ENCODE results near the gene TNS3.

Gene TNS3

DNA sequence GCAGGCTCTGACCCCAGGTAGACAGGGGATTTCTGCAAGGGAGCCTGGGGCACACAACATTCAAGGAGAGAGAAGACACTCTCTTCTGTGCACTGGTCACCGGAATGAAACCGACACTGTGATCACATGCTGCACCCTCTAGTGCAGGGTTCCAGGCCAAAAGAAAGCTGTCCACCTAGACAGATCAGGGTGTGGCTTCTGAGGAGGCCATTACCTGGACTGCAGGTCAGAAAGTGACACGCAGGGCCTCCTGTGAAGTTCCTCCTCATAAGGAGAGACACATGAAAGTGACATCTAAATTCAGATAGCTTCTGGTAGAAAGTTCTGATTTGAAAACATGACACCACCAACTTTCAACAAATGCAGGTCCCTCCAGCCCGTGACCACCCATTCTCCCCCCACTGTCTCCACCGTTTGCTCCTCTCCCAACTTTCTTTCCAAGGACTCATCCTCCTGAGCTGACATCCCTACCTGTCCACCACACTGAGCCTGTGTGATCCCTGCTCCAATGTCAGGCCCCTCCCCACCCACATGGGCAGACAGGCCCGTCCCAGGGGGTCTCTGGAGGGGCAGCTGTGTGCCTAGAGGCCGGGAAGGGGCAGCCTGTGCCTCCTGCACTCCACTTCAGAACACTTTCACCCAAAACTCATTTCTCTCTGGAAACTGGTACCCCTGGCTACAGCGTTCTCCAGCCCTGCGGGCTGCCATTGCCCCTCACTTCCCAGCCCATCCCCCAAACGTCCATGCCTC, 198.0 kb downstream of the TNS3 start:
- TF ChIP-seq CTCF (IDR thresholded peaks at IDR 0.05; ENCODE audit: low read depth, low read length) = no peak
- H3K4me3 ChIP-seq (ENCODE audit: low read depth, low read length) = no peak overlapping the region

- H3K4me3 ChIP-seq (ENCODE audit: low read depth, low read length) = no peak overlapping the region
- TF ChIP-seq CTCF (IDR thresholded peaks at IDR 0.05; ENCODE audit: low read depth, low read length) = no peak
These were observed 198.8 kb downstream of the TNS3 start for GRCh38 chr7:47383072-47383471.

DNA sequence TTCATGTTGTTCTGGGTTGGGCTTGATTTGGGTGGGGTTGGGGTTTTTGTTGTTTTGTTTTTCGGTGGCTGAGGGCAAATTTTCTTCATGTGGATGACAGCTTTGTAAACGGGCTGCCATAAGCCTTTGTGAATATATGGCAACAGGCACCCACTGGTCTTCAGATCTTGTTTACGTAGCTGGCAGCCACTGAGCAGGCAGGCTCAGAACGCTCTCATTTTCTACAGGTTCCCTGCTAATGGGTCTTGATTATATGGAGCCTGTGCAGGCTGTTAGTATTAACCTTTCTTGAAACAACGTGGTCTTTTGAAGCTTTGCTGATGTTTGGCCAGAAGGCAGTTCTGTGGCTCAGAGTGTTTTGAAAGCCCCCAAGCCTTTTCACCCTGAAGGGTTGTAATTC, 199.7 kb downstream of the TNS3 start:
- no peak for TF ChIP-seq CTCF (IDR thresholded peaks at IDR 0.05; ENCODE audit: low read depth, low read length)

GRCh38 chr7:47381134-47381495, 200.8 kb downstream of the TNS3 start:
- no peak overlapping the region for H3K4me3 ChIP-seq (ENCODE audit: low read depth, low read length)
- TF ChIP-seq CTCF (IDR thresholded peaks at IDR 0.05; ENCODE audit: low read depth, low read length) = no peak

More for the DNA sequence above, 199.7 kb downstream of the TNS3 start:
- H3K4me3 ChIP-seq (ENCODE audit: low read depth, low read length) = no peak overlapping the region

GRCh38 chr7:47380325-47381133, 201.4 kb downstream of the TNS3 start:
- no peak overlapping the region for H3K4me3 ChIP-seq (ENCODE audit: low read depth, low read length)
- TF ChIP-seq CTCF (IDR thresholded peaks at IDR 0.05; ENCODE audit: low read depth, low read length) = no peak

DNA sequence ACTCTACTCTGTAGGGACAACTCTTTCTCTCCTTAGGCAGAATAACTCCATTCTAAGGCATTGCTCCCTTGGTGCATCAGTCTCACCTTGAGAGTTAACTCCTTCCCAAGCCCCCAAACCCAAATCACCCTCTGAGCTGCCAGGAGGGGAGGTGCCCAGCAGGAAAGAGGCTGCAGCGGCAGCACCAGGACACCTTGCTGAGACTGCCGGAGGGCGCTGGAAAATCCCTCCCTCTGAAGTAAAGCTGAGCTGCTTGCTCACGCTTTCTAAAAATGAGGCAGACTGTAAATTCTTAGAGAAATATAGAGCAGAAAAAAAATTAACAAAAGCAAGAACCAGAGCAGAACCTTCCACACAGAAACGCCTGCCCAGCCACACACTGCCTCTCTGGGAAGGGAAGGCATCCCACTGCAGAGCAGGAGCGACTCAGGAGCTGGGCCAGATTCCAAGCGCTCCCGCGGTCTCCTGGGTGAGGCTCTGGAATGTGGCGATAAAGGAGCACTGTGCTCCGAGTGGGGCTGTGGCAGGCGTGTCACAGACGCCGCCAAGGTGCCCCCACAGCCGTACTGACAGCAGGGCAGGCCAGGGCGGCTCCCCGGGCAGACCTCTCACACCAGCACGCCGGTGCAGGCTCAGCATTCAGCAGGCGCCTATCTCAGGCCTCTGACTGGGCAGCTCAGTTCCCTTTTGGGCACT, 202.1 kb downstream of the TNS3 start:
- H3K4me3 ChIP-seq (ENCODE audit: low read depth, low read length) = no peak overlapping the region
- TF ChIP-seq CTCF (IDR thresholded peaks at IDR 0.05; ENCODE audit: low read depth, low read length) = no peak

Measured in WI38 (cell line).